Activated CD4-positive, CD25-positive, alpha-beta regulatory T cell treated with anti-CD3 and anti-CD28 coated beads, Interleukin-2, amount 50 U/mL, for 72 hours (primary cell): ENCODE data around the gene CD40.

ENCODE experiments used
- DNase-seq: peaks from one replicate; pipeline ENCODE4 v3.0.0; 2021

Gene CD40

GRCh38 chr20:46123482-46124245, 5.5 kb downstream of the CD40 start:
- DNase-seq, result no peak

- DNase-seq, result no peak
These were observed 8.4 kb downstream of the CD40 start for GRCh38 chr20:46126440-46127056.

- no peak for DNase-seq
These were observed 9.4 kb downstream of the CD40 start for GRCh38 chr20:46127396-46128010.

- no peak for DNase-seq
These were observed 10.4 kb downstream of the CD40 start for GRCh38 chr20:46128310-46129151.

- DNase-seq, result no peak
These were observed 11.9 kb downstream of the CD40 start for GRCh38 chr20:46129955-46130481.

- DNase-seq, result no peak
These were observed 12.4 kb downstream of the CD40 start for GRCh38 chr20:46130534-46130933.

GRCh38 chr20:46131396-46131795, 13.3 kb downstream of the CD40 start:
- no peak for DNase-seq

- peak; percentile 72 for DNase-seq
These were observed 14.6 kb downstream of the CD40 start for GRCh38 chr20:46132705-46133120.

- no peak for DNase-seq
These were observed 16.0 kb downstream of the CD40 start for GRCh38 chr20:46133886-46134654.

GRCh38 chr20:46134716-46135115, 16.6 kb downstream of the CD40 start:
- no peak for DNase-seq

GRCh38 chr20:46135856-46136633, 17.9 kb downstream of the CD40 start:
- DNase-seq, result no peak

- no peak for DNase-seq
These were observed 19.7 kb downstream of the CD40 start for GRCh38 chr20:46137816-46138215.

- DNase-seq, result no peak
These were observed 21.3 kb downstream of the CD40 start for GRCh38 chr20:46139266-46139889.

- no peak for DNase-seq
These were observed 21.9 kb downstream of the CD40 start for GRCh38 chr20:46139908-46140482.

GRCh38 chr20:46142124-46142523, 24.0 kb downstream of the CD40 start:
- no peak for DNase-seq

GRCh38 chr20:46144432-46145025, 26.4 kb downstream of the CD40 start:
- no peak for DNase-seq

- DNase-seq, result no peak
These were observed 27.6 kb downstream of the CD40 start for GRCh38 chr20:46145713-46146112.

GRCh38 chr20:46148313-46149208, 30.4 kb downstream of the CD40 start:
- DNase-seq, result no peak

- no peak for DNase-seq
These were observed 32.8 kb downstream of the CD40 start for GRCh38 chr20:46150943-46151342.
